Transverse colon (tissue), 4 donors: ENCODE measurements around the gene CASK. TPM values are rescaled to one million over a fixed set of nuclear protein-coding genes. Genes with fewer than 3 reads are reported as not detected.

Experiments
- DNase-seq: peaks from one replicate; pipeline ENCODE4 v3.0.0-alpha.2; 2019
- H3K27ac ChIP-seq, 4 donors: fragments of 200-600 bp; sonication (generic); 2 replicates each; pipeline ENCODE4 v1.5.1; 2016 to 2018; ENCODE audit warnings: inconsistent platforms in 4 of 4
- H3K27me3 ChIP-seq: fragments of 200-600 bp; sonication (generic); 2 replicates; pipeline ENCODE4 v1.5.1; 2017; ENCODE audit warnings: inconsistent platforms
- H3K36me3 ChIP-seq, 4 donors: fragments of 200-600 bp; sonication (generic); 2 replicates each; pipeline ENCODE4 v1.5.1; 2017 to 2019; ENCODE audit warnings: inconsistent platforms in 4 of 4
- H3K4me1 ChIP-seq, 4 donors: fragments of 200-600 bp; sonication (generic); 2 replicates each; pipeline ENCODE4 v1.5.1; 2017 to 2020; ENCODE audit warnings: inconsistent platforms in 4 of 4
- H3K4me3 ChIP-seq, 4 donors: fragments of 200-600 bp; sonication (generic); 1 replicate in 1 of 4; 2 replicates in 3 of 4; pipeline versions ENCODE4 v1.5.1 to v1.6.1; 2017 to 2019; ENCODE audit warnings: inconsistent platforms in 4 of 4
- H3K9me3 ChIP-seq, 2 donors: fragments of 200-600 bp; sonication (generic); 2 replicates each; pipeline ENCODE4 v1.5.1; 2017 to 2019; ENCODE audit warnings: inconsistent platforms in 2 of 2
- EP300 ChIP-seq: sonication (generic); formaldehyde crosslinking; IDR thresholded peaks from one replicate; pipeline ENCODE4 v1.6.1; 2017; ENCODE audit warnings: antibody characterized with exemption, low read depth
- POLR2A ChIP-seq: fragments of 450-650 bp; IDR thresholded peaks from one replicate; pipeline ENCODE4 v1.6.1; 2016; ENCODE audit warnings: antibody characterized with exemption, mild to moderate bottlenecking, moderate library complexity
- POLR2AphosphoS5 ChIP-seq, 3 donors: sonication (generic); formaldehyde crosslinking; IDR thresholded peaks; one replicate each; pipeline ENCODE4 v1.6.1; 2016; ENCODE audit warnings: antibody characterized with exemption in 3 of 3
- WGBS, 2 donors: methylation state at CpG; one replicate each; pipeline ENCODE4 v1.1.5; 2018; ENCODE audit warnings: low coverage in 1 of 2; 5-methylcytosine and 5-hydroxymethylcytosine counted together
- in situ Hi-C, 4 donors: fragments of 200-750 bp; cut with MboI; loops; one replicate each; pipeline versions ENCODE4 v1.15.0 to v1.15.1; 2017; ENCODE audit warnings: low sequenced_read_pairs in 3 of 4, low pct_ligation_motif_present in 1 of 4, low pct_unique_long_range_greater_than_20kb in 1 of 4
- intact Hi-C: fragments of 100-400 bp; cut with DNase I; formaldehyde crosslinking; loops from one replicate; pipeline ENCODE4 v1.15.1; 2023; ENCODE audit warnings: low total_unique reads
- total RNA-seq, 4 donors: library from RNA; depleted of rRNA; stranded (reverse); fragments of >200 nt; gene quantifications; one replicate each; pipeline ENCODE4 v1.1.0, GENCODE V29; 2016
- TF ChIP-seq, protein P1 (sequence below), 5 experiments: fragments of 200-600 bp in 3 of 5; fragments of 450-650 bp in 2 of 5; sonication (generic) in 3 of 5; IDR thresholded peaks; 1 replicate in 2 of 5; 2 replicates in 3 of 5; pipeline ENCODE4 v1.5.1; 2016 to 2017; ENCODE audit warnings: antibody characterized with exemption in 5 of 5, inconsistent platforms in 3 of 5, mild to moderate bottlenecking in 2 of 5, moderate library complexity in 1 of 5

CASK gene
- total RNA-seq, 4 donors from 2014 or later, result 26.6 to 86.1 (median 56.3) TPM

DNA sequence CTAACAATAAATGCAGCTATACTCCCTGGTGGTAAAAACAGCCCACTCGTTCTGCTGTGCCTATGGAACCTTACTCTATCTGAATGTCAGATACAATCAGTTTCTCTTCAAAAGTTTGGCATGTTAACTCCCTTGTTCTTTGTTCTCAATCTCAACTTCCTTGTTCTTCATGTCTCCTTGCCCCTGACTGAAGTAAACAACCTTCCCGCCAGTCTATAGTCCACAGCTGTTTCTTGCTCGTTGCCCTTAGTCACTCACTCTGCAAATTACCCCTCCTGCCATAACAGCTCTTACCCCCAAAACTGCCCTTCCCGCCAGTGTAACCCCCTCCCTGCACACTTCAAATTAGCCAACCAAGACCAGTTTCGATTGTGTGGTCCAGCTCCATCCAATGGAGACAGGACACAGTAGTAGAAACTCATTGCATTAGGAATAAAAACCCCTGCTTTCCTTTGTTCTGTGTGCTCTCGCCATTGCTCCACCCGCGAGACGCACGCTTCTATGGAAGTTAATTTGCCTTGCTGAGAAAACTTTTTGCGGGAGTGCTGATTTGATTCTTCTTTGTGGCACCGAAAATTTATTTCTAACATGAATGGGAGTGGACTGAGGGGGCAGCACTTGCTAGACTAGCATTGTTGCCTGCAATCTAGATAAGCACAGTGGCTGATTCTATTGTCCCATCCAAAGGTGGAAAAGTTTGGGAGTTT is 206.4 kb downstream of the CASK start:
- no peaks in the 10 kb centered on the region for H3K4me1 ChIP-seq
- TF ChIP-seq, protein P1, sequence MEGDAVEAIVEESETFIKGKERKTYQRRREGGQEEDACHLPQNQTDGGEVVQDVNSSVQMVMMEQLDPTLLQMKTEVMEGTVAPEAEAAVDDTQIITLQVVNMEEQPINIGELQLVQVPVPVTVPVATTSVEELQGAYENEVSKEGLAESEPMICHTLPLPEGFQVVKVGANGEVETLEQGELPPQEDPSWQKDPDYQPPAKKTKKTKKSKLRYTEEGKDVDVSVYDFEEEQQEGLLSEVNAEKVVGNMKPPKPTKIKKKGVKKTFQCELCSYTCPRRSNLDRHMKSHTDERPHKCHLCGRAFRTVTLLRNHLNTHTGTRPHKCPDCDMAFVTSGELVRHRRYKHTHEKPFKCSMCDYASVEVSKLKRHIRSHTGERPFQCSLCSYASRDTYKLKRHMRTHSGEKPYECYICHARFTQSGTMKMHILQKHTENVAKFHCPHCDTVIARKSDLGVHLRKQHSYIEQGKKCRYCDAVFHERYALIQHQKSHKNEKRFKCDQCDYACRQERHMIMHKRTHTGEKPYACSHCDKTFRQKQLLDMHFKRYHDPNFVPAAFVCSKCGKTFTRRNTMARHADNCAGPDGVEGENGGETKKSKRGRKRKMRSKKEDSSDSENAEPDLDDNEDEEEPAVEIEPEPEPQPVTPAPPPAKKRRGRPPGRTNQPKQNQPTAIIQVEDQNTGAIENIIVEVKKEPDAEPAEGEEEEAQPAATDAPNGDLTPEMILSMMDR (IDR thresholded peaks at IDR 0.05), result no peak
- TF ChIP-seq POLR2AphosphoS5 (IDR thresholded peaks at IDR 0.05) (no peak), POLR2A (no peak), EP300 (no peak)
- intact Hi-C loops (no loop called here), in situ Hi-C loops (no loop called here)
- 65 to 76% methylated on average over 4 to 12 of the region's 12 CpGs for WGBS, 2 donors
- no peaks in the 10 kb centered on the region for H3K9me3 ChIP-seq
- no peaks in the 10 kb centered on the region for H3K27me3 ChIP-seq
- H3K4me3 ChIP-seq, result no peak overlapping the region
- no peak for DNase-seq
- H3K36me3 ChIP-seq, result no peaks in the 10 kb centered on the region
- no peak overlapping the region for H3K27ac ChIP-seq

DNA sequence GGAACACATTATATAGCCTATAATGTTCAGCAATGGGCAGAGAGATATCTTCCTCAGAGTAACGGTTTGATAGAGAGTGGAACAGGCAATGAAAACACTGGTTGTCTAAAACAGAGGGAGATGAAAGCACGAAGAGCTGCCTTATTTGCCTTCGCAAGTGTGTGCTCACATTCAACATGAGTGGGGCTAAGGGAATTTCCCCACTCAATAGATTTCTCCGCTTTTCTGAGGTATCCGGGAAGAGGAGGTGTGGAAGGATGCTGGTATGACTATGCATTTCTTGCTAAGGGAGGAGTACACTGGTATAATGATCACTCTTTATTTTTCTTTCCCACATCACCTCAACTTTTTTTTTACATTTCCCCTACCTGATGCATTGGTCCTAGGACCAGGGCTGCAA is 207.1 kb downstream of the CASK start:
- TF ChIP-seq POLR2A (no peak), EP300 (no peak), POLR2AphosphoS5 (IDR thresholded peaks at IDR 0.05) (no peak)
- TF ChIP-seq, protein P1 (IDR thresholded peaks at IDR 0.05), result no peak
- Histone ChIP-seq H3K36me3 (no peaks in the 10 kb centered on the region), H3K4me3 (no peak overlapping the region), H3K27ac (no peak overlapping the region), H3K27me3 (no peaks in the 10 kb centered on the region), H3K4me1 (no peaks in the 10 kb centered on the region), H3K9me3 (no peaks in the 10 kb centered on the region)
- WGBS, 2 donors, result 93 to 100% methylated on average over 1 to 5 of the region's 5 CpGs
- in situ Hi-C loops (no loop called here), intact Hi-C loops (no loop called here)
- no peak for DNase-seq

DNA sequence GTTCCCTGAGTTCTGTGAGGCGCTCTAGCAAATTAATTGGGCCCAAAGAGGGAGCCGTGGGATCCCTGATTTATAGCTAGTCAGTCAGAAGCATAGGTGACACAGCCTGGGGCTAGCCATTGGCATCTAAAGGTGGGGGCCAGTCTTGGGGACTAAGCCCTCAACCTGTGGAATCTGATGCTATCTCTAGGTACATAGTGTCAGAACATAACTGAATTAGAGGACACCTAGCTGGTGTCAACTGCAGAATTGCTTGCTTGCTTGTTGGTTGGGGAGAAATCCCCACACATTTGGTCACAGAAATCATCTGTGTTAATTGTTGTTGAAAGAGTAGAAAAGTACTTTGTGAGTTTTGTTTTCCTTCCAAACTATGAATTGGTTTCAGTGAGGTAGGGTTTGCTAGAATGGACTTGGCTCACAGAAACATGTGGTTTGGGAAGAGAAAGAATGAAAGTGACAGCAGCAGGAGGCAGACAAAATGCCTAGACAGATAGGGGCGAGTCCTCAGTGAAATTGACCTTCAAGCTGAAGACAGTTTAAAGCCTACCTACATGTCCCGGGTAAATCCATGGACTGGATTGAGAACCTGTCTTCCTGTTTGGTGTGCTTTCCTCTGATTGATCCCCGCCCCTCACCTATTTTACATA is 212.2 kb downstream of the CASK start:
- no peak for DNase-seq
- TF ChIP-seq EP300 (no peak), POLR2AphosphoS5 (IDR thresholded peaks at IDR 0.05) (no peak), POLR2A (no peak)
- TF ChIP-seq, protein P1 (IDR thresholded peaks at IDR 0.05), result no peak
- H3K4me1 ChIP-seq, result no peaks in the 10 kb centered on the region
- intact Hi-C loops (no loop called here), in situ Hi-C loops (no loop called here)
- H3K36me3 ChIP-seq, result no peaks in the 10 kb centered on the region
- H3K9me3 ChIP-seq, result no peaks in the 10 kb centered on the region
- 87% methylated on average over 5 of the region's 5 CpGs; no CpG with 5 or more reads in 1 of the 2 donors for WGBS, 2 donors
- no peak overlapping the region for H3K4me3 ChIP-seq
- no peak overlapping the region for H3K27ac ChIP-seq
- H3K27me3 ChIP-seq, result no peaks in the 10 kb centered on the region

DNA sequence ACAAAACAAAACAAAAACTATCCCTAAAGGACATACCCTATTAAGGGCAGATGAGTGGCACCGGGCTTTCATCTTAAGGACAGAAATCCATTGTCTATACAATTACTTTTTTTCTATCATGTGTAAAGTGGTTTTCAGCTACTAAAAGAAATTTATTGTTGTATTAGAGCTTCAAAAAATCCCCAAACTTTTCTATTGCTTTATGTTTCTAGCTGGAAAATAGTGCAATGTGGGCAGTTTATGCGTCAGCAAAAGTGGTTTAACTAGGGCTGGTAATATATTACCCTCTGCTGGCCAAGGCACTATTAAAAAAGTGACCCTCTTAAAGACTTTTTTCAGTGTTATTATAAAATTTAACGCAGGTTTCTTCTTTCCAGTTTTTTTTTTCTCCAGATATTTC is 214.9 kb downstream of the CASK start:
- Histone ChIP-seq H3K36me3 (no peaks in the 10 kb centered on the region), H3K27ac (no peak overlapping the region), H3K4me3 (no peak overlapping the region), H3K9me3 (no peaks in the 10 kb centered on the region), H3K4me1 (no peaks in the 10 kb centered on the region), H3K27me3 (no peaks in the 10 kb centered on the region)
- intact Hi-C loops (no loop called here), in situ Hi-C loops (no loop called here)
- TF ChIP-seq POLR2A (no peak), POLR2AphosphoS5 (IDR thresholded peaks at IDR 0.05) (no peak)
- TF ChIP-seq, protein P1 (IDR thresholded peaks at IDR 0.05), result no peak
- 42 to 53% methylated on average over 3 of the region's 3 CpGs for whole genome bisulfite sequencing, 2 donors
- DNase-seq, result no peak
